ENCODE data around the gene SLITRK3.
"Not testable (repeated sequence)": the region's sequence is repeated elsewhere in the genome, so short reads cannot be mapped to it uniquely, and the experiment has no call there.

SLITRK3 gene

DNA sequence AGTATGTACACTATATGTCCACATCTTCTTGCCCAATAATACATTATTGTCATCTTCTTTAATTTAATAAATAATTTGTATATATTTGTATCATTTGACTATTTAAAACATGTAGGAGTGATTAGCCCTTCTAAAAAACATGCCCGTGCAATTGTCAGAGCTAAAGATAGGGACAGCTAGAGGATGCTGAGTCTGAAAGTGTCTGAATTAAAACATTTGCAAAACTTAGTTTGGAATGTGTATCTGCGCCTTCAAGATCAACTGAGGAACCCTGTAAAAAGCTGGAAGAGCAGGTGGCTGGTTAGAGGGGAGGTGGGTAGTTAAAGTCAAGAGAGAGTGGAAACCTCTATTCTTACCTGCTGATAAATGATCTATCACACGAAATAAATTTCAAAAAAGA lies 4.7 kb downstream of the SLITRK3 start:
- DNase-seq (ENCODE audit: low spot score), result no peak
- FAIRE-seq, result no peak

DNA sequence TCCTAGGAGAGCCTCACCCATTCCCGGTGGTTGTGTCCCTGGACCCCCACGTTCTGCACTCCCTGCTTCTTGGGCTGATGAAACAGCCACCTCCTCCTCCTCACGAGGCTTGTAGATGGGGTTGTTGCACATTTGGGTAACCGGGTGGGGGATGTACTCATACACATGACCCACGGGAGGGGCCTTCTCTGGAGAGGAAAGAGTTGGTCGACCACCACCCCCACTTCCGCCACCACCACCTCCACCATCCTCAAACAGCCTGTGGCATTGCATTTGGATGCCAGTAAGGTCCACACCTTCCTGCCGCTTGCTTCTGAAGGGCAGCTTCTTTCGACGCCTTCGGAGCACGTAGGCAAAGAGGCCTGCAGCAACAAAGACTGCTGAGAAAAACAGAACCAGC lies 7.7 kb downstream of the SLITRK3 start:
- FAIRE-seq, result no peak
- DNase-seq (ENCODE audit: low spot score), result no peak

DNA sequence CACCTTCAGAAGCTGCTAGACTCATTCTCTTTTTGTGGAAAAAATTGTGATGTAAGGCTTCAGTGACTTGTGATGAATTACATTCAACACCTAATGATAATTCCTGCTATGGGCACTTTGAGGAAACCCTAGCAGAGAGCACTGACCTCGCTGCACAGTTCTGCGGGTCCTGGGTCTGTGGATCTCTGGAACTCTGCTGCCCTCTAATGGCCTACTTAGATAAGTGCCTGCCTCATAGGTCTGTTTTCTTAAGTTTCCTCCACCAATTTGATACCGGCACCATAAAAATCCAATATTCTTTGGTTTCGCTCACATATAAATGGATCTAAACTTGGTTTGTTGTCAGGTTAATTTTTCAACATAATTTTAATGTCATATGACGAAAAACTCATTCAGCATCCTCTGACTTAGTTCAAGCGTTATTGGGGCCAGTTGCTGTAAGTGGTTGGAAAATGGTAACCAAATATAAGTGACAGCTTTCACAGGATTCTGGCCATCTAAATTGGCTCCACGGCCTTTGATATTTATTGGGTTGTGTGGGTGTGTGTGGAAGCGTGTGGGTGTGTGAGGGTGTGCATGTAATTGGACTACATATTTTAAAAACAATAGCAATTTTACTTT lies 10.4 kb downstream of the SLITRK3 start:
- FAIRE-seq (peak; percentile 11), DNase-seq (ENCODE audit: low spot score) (peak; percentile 25)

DNA sequence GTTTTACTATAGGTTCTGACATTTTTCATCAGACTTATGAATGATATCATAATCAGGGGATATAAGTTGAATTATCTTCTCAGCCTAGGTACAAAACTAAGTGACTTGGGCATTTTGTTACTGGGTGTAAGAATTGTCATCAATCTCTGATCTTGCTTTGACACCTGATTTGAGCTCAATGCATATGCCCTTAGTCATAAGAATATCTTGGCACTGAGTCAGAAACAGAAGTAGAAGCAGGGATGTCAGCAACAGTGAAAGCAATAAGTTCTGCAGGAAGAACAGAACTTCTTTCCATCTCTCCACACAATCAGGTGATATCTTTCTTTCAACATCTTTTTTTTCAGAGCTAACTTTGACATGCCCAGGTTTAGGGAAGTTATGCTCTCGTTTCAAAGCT lies 14.6 kb downstream of the SLITRK3 start:
- DNase-seq (ENCODE audit: low spot score) (no peak), FAIRE-seq (no peak)

GRCh38 chr3:165170236-165170635 lies 25.9 kb downstream of the SLITRK3 start:
- no peak for DNase-seq (ENCODE audit: low spot score)

DNA sequence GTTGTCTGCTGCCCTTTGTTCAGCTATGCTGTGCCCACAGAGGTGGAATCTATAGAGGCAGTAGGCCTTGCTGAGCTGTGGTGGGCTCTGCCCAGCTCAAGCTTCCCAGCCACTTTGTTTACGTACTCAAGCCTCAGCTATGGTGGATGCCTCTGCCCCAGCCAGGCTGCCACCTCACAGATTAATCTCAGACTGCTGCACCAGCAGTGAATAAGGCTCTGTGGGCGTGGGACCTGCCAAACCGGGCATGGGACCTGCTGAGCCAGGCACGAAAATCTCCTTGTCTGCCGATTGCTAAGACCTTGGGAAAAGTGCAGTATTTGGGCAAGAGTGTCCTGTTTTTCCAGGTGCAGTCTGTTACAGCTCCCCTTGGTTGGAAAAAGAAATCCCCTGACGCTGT lies 26.8 kb downstream of the SLITRK3 start:
- FAIRE-seq, result no peak
- DNase-seq (ENCODE audit: low spot score), result no peak

More at GRCh38 chr3:165170236-165170635, 25.9 kb downstream of the SLITRK3 start:
- no peak for FAIRE-seq

DNA sequence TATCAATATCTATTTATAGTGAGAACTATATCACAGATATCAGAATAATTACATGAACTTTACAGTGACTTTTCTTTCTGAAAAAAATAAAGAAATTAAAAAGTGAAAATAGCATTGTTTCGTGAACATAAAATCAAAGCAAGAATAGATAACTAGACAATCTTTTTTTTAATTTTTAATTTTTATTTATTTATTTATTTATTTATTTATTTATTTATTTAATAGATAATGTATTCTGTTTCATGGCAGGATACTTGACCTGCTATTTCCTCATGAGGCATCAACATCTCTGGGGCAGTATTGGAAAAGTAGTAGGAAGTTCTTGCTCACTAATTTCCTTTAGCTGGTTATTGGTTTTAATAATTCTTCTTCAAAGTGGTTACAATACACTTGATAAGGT lies 33.3 kb downstream of the SLITRK3 start:
- FAIRE-seq, result no peak
- no peak for DNase-seq (ENCODE audit: low spot score)

DNA sequence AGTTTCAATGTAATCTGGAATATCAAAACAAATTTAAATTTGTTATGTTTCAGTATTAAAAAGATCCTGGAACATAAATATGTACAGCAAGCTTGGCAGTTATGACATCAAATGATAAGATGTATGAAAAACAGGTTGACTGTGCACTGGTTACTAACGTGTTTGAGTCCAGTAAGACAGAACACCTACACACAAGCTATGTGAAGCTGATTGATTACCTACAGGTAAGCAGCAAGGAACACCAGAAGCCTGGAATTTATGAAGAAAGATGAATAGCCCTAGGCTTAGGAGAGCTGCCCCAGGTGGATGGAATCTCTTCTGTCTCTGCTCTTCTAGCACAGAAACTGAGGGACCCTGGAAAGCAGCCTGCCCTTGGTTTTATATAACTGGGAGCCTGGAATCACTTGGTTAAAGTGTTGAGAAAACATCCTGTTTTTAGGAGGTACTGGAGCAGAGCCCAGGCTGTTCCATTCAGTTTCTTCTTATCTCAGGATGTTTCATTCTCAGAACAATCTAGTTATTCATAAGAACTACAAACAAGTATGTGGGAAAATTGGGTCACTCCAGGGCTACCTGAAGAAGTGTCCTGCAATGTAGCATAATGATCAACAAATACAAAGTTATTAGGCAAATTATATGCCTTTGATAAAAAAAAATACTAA lies 36.3 kb downstream of the SLITRK3 start:
- FAIRE-seq, result no peak
- no peak for DNase-seq (ENCODE audit: low spot score)

DNA sequence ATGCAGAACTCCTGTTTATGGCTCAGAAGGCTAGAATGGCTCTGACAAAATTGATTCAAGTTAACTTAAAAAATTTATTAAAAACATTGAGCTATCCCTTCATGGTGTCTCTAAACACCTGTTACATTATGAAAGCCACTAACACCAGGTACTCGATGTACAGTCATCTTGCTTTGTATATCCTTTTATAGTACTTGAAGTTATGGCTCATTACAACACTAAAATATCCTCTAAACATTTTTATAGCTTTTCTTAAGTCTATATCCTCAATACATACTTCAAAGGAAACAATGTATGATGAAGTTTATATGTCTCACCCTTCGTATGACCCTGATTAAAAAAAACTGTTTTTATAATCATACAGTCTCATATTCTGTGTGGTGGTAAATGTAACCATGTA lies 38.2 kb downstream of the SLITRK3 start:
- DNase-seq (ENCODE audit: low spot score) (no peak), FAIRE-seq (no peak)

DNA sequence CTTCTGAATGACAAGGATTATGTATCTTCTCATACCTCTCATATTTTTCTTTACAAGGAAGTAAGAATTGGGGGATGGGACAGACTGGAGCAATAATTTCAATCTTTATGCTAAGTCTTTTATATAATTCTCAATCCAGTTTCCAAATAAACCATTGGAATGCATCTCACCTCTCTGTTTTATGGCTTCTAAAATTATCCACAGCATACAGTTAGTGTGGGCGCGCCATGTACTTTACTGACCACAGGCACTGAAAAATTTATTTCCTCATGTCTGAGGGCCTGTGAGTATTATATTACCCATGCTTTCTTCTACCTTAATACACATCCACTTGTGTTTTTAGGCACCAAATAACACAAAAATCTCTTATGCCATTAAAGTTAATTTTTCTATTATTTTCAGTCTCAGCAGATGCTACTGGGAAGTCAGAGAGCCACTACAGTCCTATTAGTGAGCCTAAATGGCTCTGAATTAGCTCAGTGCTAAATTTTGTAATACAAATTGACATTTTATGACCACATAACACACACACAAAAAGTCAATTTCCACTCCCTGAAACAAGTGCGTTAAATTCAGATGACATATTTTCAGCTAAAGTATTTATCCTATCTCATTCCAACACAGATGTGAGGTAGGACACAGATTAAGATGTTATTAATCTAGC lies 39.3 kb downstream of the SLITRK3 start:
- DNase-seq (ENCODE audit: low spot score) (no peak), FAIRE-seq (no peak)

DNA sequence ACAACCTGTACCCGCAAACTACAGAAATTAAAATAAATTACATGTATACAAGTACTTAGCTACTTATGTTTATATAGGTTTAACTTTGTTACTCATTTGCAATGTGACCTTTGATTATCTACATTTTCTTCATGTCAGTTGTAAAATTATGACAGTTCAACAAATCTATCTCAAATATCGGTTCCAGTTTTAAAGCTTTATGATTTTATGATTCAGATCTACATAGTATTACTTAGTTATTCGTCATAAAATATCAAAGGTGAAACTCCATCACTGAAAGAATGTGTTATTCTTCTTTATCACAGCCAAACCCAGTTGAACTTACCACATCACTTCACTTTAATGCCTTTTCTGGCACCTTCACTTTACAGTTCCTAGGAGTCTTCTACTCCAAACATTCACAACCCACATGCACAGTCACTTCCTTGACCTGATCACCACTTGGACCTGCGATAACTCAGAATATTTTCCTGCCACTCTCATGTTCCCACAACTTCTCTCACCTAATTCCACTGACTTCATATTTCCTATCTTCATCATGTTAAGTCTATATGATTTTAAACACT lies 47.2 kb downstream of the SLITRK3 start:
- no peak for FAIRE-seq
- no peak for DNase-seq (ENCODE audit: low spot score)

GRCh38 chr3:165144271-165144670 lies 51.9 kb downstream of the SLITRK3 start:
- no peak for DNase-seq (ENCODE audit: low spot score)

GRCh38 chr3:165139918-165140317 lies 56.3 kb downstream of the SLITRK3 start:
- DNase-seq (ENCODE audit: low spot score); FAIRE-seq: not testable (repeated sequence)

More at GRCh38 chr3:165144271-165144670, 51.9 kb downstream of the SLITRK3 start:
- no peak for FAIRE-seq

Measured in RCC 7860 (cell line).